Posterior vena cava (tissue), 2 donors: ENCODE measurements around the gene IL2RA. TPM values are rescaled to one million over a fixed set of nuclear protein-coding genes. Genes with fewer than 3 reads are reported as not detected.
A peak's percentile ranks its signal among the peaks of the same experiment; 100 is the strongest.
"Not testable (repeated sequence)": the region's sequence is repeated elsewhere in the genome, so short reads cannot be mapped to it uniquely, and the experiment has no call there.

ENCODE experiments used
- DNase-seq: peaks from one replicate; pipeline ENCODE4 v3.0.0-alpha.2; 2020; ENCODE audit warnings: low spot score
- intact Hi-C, 2 donors: fragments of 100-400 bp; cut with DNase I; formaldehyde crosslinking; loops; one replicate each; pipeline versions ENCODE4 v1.14.1 to v1.14.2; 2022 to 2023
- total RNA-seq, 2 donors: library from RNA; stranded (reverse); fragmentation: NEBNext Ultra II Directional; extraction: Animal tissue kit (Norgen Biotek cat#: 25700); gene quantifications; one replicate each; pipeline ENCODE4 v1.2.1, GENCODE V29; 2021
- donor health status: DM: yes; HTN: yes; CAD: no.
- donor health status: DM: yes; HTN: yes; CAD: no.

Gene IL2RA
- total RNA-seq, 2 donors from 2014 or later, result 0.81 to 6.4 TPM

DNA sequence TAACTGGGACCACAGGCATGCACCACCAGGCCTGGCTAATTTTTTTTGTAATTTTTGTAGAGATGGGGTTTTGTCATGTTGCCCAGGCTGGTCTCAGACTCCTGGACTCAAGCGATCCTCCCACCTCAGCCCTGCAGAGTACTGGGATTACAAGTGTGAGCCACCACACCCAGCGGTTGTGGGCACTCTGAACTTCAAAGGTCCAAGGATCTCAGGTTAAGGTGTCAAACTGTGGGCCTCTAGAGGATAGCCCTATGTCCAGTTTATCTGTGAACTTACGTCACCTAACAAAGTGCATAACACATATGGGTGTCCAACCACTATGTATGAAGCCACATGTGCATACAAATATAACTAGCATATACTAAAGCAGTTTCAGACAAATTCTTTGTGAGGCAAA is 3.2 kb upstream of the IL2RA start:
- DNase-seq, result peak; percentile 20
- intact Hi-C loops, result no loop called here

DNA sequence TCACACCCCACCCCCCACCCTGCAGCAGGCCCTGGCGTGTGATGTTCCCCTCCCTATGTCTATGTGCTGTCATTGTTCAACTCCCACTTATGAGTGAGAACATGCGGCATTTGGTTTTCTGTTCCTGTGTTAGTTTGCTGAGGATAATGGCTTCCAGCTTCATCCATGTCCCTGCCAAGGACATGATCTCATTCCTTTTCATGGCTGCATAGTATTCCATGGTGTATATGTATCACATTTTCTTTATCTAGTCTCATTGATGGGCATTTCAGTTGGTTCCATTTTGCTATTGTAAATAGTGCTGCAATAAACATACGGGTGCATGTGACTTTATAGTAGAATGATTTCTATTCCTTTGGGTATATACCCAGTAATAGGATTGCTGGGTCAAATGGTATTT is 2.6 kb upstream of the IL2RA start:
- DNase-seq, result peak; percentile 16
- intact Hi-C loops, result not testable (repeated sequence)

GRCh38 chr10:6064119-6064518 is 2.0 kb upstream of the IL2RA start:
- DNase-seq, result no peak
- intact Hi-C loops, result no loop called here

DNA sequence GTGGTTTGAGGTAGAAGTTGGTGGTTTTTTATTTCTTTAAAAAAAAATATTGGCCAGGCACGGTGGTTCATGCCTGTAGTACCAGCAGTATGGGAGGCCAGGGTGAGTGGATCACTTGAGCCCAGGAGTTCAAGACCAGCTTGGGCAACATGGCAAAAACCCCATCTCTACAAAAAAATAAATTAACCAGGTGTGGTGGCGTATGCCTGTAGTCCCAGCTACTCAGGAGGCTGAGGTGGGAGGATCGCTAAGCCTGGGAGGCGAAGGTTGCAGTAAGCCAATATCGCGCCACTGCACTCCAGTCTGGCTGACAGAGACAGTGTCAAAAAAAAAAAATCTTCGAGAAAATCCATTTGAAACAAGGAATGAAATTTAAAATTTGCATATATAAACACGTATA is 1.1 kb downstream of the IL2RA start:
- peak; percentile 7 for DNase-seq
- intact Hi-C loops, result no loop called here

- intact Hi-C loops, result no loop called here
- peak; percentile 13 for DNase-seq
Measured at GRCh38 chr10:6059506-6059905, 2.7 kb downstream of the IL2RA start.

- peak; percentile 1 for DNase-seq
- intact Hi-C loops, result no loop called here
Measured at GRCh38 chr10:6058682-6059475, 3.3 kb downstream of the IL2RA start.

DNA sequence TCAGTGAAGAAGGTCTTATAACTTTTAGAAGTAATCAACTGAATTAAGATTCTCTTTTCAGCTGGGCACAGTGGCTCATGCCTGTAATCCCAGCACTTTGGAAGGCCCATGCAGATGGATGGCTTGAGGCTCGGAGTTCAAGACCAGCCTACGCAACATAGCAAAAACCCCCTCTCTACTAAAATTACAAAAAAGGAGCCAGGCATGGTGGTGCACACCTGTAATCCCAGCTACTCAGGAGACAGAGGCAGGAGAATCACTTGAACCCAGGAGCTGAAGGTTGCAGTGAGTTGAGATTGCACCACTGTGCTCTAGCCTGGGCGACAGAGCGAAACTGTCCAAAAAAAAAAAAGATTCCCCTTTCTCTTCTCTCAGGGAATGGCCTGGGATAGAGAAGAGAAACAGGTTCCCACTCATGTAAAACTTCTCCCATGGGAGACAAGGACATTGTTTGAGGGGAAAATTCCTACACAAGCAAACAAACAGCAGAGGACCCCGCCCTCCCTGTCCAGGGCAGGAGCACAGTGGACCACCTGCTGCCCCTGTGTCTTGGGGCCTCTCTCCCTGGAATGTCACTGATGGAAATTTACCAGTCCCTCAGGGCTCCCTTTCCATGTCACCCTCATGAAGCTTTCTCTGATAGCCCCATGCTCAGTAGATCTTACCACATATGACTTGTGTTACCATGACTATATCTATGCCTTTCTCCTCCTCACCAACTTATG is 5.6 kb downstream of the IL2RA start:
- no peak for DNase-seq
- intact Hi-C loops, result no loop called here

DNA sequence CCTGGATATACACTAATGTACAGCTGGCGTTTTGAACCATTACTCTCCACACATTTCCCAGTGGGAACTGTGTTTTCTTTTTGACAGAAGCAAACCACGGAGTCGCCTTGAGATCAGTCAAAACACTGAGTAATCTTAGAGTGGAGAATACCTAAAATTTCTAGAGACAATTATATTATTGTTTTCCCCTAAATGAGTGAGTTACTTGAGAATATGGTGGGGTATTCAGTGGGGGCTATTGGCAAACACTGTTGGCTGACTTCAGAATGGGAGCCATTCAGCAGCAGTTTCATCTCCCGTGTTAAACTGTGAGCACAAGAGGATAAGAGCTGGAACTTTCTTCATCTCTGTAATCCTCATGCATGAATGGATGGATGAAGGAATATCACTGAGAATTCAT is 6.2 kb downstream of the IL2RA start:
- no peak for DNase-seq

GRCh38 chr10:6054884-6055283 is 7.3 kb downstream of the IL2RA start:
- DNase-seq, result no peak

More for the DNA sequence above, 6.2 kb downstream of the IL2RA start:
- intact Hi-C loops, result no loop called here

GRCh38 chr10:6053816-6054631 is 8.1 kb downstream of the IL2RA start:
- intact Hi-C loops, result no loop called here
- no peak for DNase-seq

More at GRCh38 chr10:6054884-6055283, 7.3 kb downstream of the IL2RA start:
- intact Hi-C loops, result no loop called here

GRCh38 chr10:6053303-6053702 is 8.9 kb downstream of the IL2RA start:
- intact Hi-C loops, result no loop called here
- no peak for DNase-seq

DNA sequence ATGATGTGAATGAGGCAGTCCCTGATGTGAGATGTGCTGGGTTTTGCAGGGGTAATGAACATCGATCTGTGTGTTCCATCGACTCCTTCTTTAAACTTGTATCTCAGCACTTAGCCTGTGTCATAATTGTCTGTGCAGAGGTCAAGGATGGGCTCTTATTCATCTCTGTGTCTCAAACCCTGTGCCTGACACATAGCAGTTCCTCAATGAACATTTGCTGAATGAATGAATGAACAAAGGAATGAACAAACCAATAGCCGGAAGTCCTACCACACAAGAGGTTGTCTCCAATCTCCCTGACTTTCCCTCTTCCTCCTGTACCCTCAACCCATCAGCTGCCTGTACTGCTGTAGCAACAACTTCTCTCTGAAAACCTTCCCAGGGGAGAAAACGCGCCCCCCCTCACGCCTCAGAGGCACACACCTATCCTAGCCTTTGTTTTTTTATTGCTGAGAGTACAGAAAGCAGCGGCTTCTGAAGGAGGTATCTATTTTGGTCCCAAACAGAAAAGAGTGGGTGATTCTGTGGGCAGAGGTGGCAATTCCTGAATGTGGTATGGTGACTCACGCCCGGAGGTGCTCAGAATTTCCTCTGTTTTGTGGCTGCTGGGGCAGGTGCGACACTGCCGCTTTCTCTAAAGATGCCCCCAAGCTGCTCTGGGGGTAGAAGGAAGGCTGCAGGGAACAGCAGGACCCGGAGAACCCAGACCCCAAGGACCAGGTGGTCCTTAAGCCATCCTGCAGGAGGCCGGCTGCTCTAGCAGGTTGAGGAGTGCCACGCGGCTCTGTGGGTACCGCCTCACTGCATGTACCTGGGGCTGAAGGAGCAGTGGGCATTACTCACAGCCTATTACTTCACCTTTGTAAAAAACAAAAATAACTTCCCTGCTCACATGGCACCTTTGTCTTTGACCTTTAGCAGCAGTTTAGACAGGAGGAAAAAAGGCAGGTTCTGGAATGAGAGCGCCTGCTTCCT is 9.6 kb downstream of the IL2RA start:
- intact Hi-C loops, result no loop called here
- no peak for DNase-seq

- intact Hi-C loops, result no loop called here
- peak; percentile 87 for DNase-seq
Measured at GRCh38 chr10:6050801-6051445, 11.2 kb downstream of the IL2RA start.

DNA sequence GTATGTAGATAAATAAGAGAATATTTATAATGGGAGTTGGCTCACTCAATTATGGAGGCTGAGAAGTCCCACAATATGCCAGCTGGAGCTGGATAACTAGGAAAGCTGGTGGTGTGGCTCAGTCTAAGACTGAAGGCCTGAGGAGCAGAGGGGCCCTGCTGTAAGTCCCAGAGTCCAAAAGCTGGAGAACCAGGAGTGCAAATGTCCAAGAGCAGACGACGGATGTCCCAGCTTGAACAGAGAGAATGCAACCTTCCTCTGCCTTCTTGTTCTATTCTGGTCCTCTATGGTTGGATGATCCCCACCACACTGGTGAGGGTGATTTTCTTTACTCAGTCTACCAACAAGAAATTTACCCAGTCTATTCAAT is 13.2 kb downstream of the IL2RA start:
- intact Hi-C loops, result no loop called here
- no peak for DNase-seq

GRCh38 chr10:6048281-6049030 is 13.7 kb downstream of the IL2RA start:
- DNase-seq, result no peak
- intact Hi-C loops, result no loop called here

DNA sequence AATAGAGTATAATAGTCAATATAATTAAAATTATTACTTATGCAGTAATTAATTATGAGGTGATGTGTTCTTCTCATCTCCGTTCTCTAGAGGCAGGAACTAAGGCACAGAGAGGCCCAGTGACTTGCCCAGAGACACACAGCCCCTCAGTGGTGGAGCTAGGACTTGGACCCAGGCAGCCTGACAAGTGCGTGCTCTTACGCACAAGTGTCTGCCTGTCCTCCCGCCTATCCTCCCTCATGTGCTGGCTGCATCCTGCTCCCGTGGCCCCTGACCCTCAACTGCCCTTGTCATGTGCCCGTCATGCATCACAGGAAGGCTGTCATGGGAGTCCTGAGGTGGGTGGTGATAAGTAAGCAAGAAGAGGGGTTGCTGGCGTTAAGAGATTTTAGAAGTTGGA is 14.3 kb downstream of the IL2RA start:
- intact Hi-C loops, result no loop called here
- DNase-seq, result no peak

DNA sequence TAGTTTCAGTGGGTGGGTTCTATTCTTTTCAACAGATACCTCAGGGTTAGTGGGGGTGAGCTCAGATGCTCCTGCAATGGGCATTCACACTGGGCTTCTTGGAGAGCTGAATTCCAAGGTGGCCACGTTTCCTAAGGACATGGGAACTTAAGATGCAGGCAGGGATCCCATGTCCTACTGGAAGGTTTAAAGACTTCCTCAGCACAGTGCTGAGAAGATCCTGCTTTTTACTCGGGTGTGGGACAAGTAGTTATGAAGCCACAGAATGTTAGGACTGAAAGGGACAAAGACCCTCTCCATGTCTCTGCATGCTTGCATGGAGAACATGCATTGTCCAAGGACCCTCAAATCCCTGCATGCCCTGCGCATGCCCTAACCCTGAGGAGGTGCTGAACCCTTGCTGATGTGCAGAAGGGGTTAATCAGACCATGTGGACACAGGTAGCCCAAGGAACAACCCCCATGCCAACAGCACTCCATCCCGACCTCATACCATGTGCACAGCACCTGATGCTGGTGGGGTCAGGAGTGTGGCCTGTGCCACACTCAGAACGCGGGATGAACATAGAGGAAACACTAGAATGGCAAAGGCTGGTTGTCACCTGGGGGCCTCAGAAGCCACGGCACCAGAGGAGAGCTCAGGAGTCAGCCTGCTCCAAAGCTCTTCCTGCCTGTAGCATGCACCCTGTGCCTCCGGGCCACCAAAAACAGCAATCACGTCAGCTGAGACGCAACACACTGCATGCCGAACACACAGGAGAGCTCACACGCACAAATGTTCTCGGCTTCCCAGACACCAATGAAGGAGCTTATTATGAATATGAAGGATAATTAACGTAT is 15.2 kb downstream of the IL2RA start:
- DNase-seq, result no peak
- intact Hi-C loops, result no loop called here
